ENCODE results near the gene ECM2.

The ECM2 gene

DNA sequence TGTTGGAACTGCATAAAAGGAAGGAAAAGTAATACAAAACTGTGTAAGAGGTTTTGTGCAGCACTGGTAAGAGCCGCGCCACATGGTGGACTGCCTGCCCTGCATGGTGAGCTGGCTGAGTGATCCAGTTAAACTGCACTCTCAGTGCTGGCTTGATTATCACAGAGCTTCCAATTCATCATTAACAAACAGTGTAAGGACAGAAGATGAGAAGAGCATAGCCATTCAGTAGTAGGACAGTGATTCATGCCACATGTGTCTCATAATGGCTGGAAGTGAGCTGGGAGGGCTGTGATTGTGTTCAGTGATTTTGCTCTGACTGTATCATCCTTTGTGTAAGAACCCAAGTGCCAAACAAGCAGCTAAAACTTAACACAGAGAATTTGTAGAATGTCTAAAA is 67.6 kb downstream of the ECM2 start:
- H3K9me2 ChIP-seq (replicated peaks; ENCODE audit: control insufficient read depth, low read length), result no peaks in the 10 kb centered on the region
- no peaks in the 10 kb centered on the region for H3K36me3 ChIP-seq (ENCODE audit: control insufficient read depth, low read length)
- no peak overlapping the region for H3K4me2 ChIP-seq (ENCODE audit: low read length)
- H3K27ac ChIP-seq (ENCODE audit: low read depth, low read length), result no peak overlapping the region
- no peaks in the 10 kb centered on the region for H3K27me3 ChIP-seq (ENCODE audit: control insufficient read depth, low read length)
- TF ChIP-seq, protein P1, sequence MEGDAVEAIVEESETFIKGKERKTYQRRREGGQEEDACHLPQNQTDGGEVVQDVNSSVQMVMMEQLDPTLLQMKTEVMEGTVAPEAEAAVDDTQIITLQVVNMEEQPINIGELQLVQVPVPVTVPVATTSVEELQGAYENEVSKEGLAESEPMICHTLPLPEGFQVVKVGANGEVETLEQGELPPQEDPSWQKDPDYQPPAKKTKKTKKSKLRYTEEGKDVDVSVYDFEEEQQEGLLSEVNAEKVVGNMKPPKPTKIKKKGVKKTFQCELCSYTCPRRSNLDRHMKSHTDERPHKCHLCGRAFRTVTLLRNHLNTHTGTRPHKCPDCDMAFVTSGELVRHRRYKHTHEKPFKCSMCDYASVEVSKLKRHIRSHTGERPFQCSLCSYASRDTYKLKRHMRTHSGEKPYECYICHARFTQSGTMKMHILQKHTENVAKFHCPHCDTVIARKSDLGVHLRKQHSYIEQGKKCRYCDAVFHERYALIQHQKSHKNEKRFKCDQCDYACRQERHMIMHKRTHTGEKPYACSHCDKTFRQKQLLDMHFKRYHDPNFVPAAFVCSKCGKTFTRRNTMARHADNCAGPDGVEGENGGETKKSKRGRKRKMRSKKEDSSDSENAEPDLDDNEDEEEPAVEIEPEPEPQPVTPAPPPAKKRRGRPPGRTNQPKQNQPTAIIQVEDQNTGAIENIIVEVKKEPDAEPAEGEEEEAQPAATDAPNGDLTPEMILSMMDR (IDR thresholded peaks at IDR 0.05; ENCODE audit: low read depth, low read length, poor library complexity, severe bottlenecking), result no peak
- TF ChIP-seq EZH2phosphoT487 (IDR thresholded peaks at IDR 0.05; ENCODE audit: borderline replicate concordance, low read length), result no peak
- H3K79me2 ChIP-seq (ENCODE audit: control insufficient read depth, low read length), result no peaks in the 10 kb centered on the region
- no peaks in the 10 kb centered on the region for H3F3A ChIP-seq (ENCODE audit: control insufficient read depth, insufficient read depth)
- no peaks in the 10 kb centered on the region for H3K4me1 ChIP-seq (ENCODE audit: control insufficient read depth, low read length)
- no peaks in the 10 kb centered on the region for H4K20me1 ChIP-seq (ENCODE audit: control insufficient read depth, insufficient read depth, low read depth, low read length)
- no peak overlapping the region for H3K4me3 ChIP-seq (ENCODE audit: low read length)
- H3K9me3 ChIP-seq (ENCODE audit: control insufficient read depth, insufficient read depth, low read length), result no peaks in the 10 kb centered on the region

DNA sequence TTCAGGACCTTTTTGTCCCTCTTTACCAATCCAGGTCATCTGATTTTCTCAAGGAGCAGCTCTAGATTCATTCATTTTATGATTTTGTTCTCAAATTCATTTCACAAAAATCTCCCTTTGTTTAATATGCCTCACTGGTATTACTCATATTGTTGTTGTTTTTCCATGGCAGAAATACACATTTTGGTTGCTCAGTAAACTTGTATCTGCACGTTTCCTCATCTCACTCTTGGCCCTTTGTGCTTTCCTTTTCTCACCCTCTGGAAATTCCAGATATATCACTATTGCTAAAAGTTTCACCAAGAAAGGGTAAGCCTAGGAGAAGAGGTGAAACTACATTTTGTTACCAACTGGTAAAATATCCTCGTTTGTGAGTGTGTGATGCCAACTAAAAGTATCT is 68.3 kb downstream of the ECM2 start:
- Histone ChIP-seq H4K20me1 (ENCODE audit: control insufficient read depth, insufficient read depth, low read depth, low read length) (no peaks in the 10 kb centered on the region), H3K4me3 (ENCODE audit: low read length) (no peak overlapping the region), H3K9me2 (replicated peaks; ENCODE audit: control insufficient read depth, low read length) (no peaks in the 10 kb centered on the region), H3K36me3 (ENCODE audit: control insufficient read depth, low read length) (no peaks in the 10 kb centered on the region), H3K4me1 (ENCODE audit: control insufficient read depth, low read length) (no peaks in the 10 kb centered on the region), H3K27ac (ENCODE audit: low read depth, low read length) (no peak overlapping the region), H3K4me2 (ENCODE audit: low read length) (no peak overlapping the region), H3K9me3 (ENCODE audit: control insufficient read depth, insufficient read depth, low read length) (no peaks in the 10 kb centered on the region), H3K79me2 (ENCODE audit: control insufficient read depth, low read length) (no peaks in the 10 kb centered on the region), H3K27me3 (ENCODE audit: control insufficient read depth, low read length) (no peaks in the 10 kb centered on the region), H3F3A (ENCODE audit: control insufficient read depth, insufficient read depth) (no peaks in the 10 kb centered on the region)
- no peak for TF ChIP-seq EZH2phosphoT487 (IDR thresholded peaks at IDR 0.05; ENCODE audit: borderline replicate concordance, low read length)
- TF ChIP-seq, protein P1 (IDR thresholded peaks at IDR 0.05; ENCODE audit: low read depth, low read length, poor library complexity, severe bottlenecking), result no peak

DNA sequence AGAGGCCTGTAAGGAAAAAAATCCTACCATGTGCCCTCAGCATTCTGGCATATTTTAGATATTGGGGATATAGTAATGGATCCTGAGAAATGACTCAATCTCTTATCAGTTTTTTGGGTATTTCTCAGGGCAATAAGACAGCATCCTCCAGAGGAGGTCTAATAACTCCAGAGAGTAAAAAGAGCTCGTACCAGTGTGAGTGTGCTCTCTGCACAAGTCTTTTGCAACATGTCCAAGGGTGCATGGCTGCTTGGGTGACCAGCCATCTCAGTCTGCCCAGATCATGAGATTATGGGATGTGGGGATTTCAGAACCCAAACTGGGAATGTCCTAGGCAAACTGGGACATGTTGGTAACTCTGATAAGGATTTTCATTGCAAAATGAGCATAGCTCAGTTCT is 68.7 kb downstream of the ECM2 start:
- Histone ChIP-seq H3K9me2 (replicated peaks; ENCODE audit: control insufficient read depth, low read length) (no peaks in the 10 kb centered on the region), H4K20me1 (ENCODE audit: control insufficient read depth, insufficient read depth, low read depth, low read length) (no peaks in the 10 kb centered on the region), H3K9me3 (ENCODE audit: control insufficient read depth, insufficient read depth, low read length) (no peaks in the 10 kb centered on the region), H3K36me3 (ENCODE audit: control insufficient read depth, low read length) (no peaks in the 10 kb centered on the region), H3K27ac (ENCODE audit: low read depth, low read length) (no peak overlapping the region), H3K79me2 (ENCODE audit: control insufficient read depth, low read length) (no peaks in the 10 kb centered on the region), H3K4me3 (ENCODE audit: low read length) (no peak overlapping the region), H3K4me1 (ENCODE audit: control insufficient read depth, low read length) (no peaks in the 10 kb centered on the region), H3K4me2 (ENCODE audit: low read length) (no peak overlapping the region), H3K27me3 (ENCODE audit: control insufficient read depth, low read length) (no peaks in the 10 kb centered on the region), H3F3A (ENCODE audit: control insufficient read depth, insufficient read depth) (no peaks in the 10 kb centered on the region)
- TF ChIP-seq, protein P1 (IDR thresholded peaks at IDR 0.05; ENCODE audit: low read depth, low read length, poor library complexity, severe bottlenecking), result no peak
- TF ChIP-seq EZH2phosphoT487 (IDR thresholded peaks at IDR 0.05; ENCODE audit: borderline replicate concordance, low read length), result no peak

DNA sequence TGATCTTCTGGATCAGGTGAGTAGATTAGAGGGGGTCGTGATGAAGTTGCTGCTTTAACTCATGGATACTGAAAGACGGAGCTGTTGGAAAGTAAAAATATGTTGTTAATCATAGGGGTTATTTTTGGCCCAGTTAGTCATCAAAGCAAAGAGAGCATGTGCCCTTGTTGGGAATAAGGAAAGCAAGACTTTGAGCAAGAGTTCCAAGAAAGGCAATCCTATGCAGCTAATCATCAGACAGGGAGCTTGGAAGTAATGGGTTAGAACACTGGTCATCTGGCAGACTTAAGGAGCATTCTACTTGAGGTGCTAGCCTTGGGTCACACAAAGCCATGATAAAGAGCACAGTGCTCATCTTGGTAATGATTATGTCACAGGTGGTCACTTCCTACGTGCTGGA is 71.8 kb downstream of the ECM2 start:
- Histone ChIP-seq H3K79me2 (ENCODE audit: control insufficient read depth, low read length) (no peaks in the 10 kb centered on the region), H4K20me1 (ENCODE audit: control insufficient read depth, insufficient read depth, low read depth, low read length) (no peaks in the 10 kb centered on the region), H3K4me3 (ENCODE audit: low read length) (no peak overlapping the region), H3K9me2 (replicated peaks; ENCODE audit: control insufficient read depth, low read length) (no peaks in the 10 kb centered on the region), H3K27ac (ENCODE audit: low read depth, low read length) (no peak overlapping the region), H3K4me1 (ENCODE audit: control insufficient read depth, low read length) (no peaks in the 10 kb centered on the region), H3K4me2 (ENCODE audit: low read length) (no peak overlapping the region), H3K9me3 (ENCODE audit: control insufficient read depth, insufficient read depth, low read length) (no peaks in the 10 kb centered on the region), H3F3A (ENCODE audit: control insufficient read depth, insufficient read depth) (no peaks in the 10 kb centered on the region), H3K27me3 (ENCODE audit: control insufficient read depth, low read length) (no peaks in the 10 kb centered on the region), H3K36me3 (ENCODE audit: control insufficient read depth, low read length) (no peaks in the 10 kb centered on the region)
- TF ChIP-seq, protein P1 (IDR thresholded peaks at IDR 0.05; ENCODE audit: low read depth, low read length, poor library complexity, severe bottlenecking), result no peak
- TF ChIP-seq EZH2phosphoT487 (IDR thresholded peaks at IDR 0.05; ENCODE audit: borderline replicate concordance, low read length), result no peak
